Stimulated activated CD8-positive, alpha-beta memory T cell treated with anti-CD3 and anti-CD28 coated beads, Interleukin-7, amount 100 ng/mL, for 4 hours (primary cell): ENCODE data around the gene BMP2K.
"Not testable (repeated sequence)": the region's sequence is repeated elsewhere in the genome, so short reads cannot be mapped to it uniquely, and the experiment has no call there.

Experiments used
- DNase-seq, 2 donors: peaks; one replicate each; pipeline ENCODE4 v3.0.0-alpha.2; 2020; ENCODE audit warnings: low read depth in 2 of 2

Gene BMP2K

DNA sequence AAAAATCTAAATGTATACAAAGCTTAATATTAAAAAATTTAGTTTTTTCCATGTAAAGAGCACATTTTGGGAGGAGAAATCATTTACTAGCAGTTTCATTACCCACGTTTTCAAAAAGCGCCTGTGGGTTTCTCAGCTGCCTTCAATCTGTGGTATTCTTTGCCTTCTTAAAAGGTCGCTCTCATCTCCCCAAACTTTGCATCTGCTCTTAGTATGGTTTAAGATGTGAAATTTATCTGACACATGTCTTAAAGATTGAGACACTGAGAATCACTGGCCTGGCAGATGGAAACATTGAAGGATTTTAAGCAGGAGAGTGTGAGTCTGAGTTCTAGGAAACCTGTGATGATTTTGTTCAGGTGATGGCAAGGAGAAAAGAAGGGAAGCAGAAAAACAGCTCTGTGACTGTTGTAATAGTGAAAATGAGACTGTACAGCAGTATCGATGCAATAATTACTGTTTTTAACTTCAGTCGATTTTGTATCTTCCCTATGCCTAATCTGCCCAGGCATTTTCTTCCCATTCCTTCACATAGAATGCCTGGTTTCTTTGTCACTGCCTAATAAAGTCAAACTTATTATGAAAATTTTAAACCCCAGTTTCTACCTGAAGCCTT, 87.2 kb downstream of the BMP2K start:
- DNase-seq: no peak

DNA sequence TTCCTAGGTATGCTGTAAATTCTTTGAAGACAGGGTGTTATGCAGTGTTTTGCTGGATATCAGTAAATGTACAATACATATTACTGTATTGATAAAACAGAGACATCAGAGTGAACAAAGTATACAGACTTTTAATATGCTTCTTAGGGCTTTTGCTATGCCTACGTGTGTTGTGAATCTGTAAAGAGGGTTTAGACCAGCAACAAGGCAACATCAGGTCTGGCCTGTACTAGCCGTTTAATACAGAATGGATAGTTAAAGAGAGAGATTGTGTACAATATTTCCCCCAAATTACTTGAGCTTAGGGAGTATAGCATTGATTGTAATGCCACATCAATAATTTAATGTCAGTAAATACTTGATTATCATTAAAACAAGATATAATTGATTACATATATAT, 87.8 kb downstream of the BMP2K start:
- no peak for DNase-seq

DNA sequence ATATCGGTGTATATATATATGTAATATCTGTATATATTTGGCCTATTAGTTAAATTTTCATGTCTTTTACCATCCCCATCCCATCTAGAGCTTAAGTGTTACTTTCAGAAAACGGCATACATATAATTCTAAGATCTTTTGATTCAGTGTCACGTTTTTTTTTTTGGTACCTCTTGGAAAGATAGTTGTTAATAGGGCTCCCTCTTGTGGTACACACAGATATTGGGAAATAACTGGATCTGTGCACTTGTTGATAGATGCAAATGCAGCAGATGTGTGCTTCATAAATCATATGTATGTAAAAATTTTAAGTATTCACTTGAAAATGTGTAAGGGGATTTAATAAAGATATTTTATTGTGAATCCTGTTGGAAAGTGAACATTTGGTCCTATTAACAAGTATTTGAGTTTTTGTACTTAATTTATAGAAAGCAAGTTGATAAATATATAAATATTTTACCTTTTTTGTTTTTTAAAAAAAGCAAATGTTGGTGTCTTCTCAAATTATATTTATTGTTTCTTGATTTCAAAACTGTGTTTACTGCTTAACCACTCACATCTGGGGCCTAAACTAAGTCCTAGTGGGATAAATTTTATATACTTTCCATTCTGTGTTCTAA, 88.4 kb downstream of the BMP2K start:
- DNase-seq: no peak

DNA sequence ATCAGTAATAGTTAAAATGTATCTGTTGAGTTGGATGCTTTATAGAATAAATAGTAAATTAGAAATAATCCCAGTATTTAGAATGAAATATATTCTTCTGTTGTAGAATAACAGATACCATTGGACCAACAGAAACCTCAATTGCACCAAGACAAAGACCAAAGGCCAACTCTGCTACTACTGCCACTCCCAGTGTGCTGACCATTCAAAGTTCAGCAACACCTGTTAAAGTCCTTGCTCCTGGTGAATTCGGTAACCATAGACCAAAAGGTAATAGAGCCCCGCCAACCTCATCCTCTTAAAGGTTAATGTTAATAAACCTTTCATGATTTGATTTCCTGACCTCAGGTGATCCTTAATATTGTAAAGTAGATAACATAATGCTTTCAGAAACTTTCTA, 89.3 kb downstream of the BMP2K start:
- DNase-seq: no peak

DNA sequence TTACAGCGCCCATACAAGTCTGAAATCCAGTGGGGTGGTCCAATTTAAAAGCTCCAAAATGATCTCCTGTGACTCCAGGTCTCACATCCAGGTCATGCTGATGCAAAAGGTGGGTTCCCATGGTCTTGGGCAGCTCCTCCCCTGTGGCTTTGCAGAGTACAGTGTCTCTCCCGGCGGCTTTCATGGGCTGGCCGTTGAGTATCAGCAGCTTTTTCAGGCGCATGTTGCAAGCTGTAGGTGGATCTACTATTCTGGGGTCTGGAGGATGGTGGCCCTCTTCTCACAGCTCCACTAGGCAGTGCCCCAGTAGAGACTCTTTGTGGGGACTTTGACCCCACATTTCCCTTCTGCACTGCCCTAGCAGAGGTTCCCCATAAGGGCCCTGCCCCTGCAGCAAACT, 92.6 kb downstream of the BMP2K start:
- not testable (repeated sequence) for DNase-seq

DNA sequence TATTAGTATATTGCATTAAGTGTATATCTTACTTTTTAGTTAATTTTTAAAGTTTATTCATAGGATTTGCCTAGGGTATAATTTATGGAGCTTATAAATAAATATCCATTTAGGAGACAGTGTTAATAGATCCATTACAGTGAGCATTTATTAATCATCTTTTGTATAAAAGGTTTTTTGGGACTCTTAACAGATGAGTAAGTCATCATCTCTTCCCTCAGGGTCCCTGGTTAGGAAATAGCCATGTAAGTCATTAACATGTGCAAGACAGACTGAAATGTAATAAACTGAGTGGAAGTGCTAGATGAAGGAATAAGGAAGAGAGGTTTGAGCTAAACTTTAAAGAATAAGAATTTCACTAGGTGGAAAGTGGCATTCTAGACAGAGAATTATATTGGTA, 93.9 kb downstream of the BMP2K start:
- DNase-seq: no peak

DNA sequence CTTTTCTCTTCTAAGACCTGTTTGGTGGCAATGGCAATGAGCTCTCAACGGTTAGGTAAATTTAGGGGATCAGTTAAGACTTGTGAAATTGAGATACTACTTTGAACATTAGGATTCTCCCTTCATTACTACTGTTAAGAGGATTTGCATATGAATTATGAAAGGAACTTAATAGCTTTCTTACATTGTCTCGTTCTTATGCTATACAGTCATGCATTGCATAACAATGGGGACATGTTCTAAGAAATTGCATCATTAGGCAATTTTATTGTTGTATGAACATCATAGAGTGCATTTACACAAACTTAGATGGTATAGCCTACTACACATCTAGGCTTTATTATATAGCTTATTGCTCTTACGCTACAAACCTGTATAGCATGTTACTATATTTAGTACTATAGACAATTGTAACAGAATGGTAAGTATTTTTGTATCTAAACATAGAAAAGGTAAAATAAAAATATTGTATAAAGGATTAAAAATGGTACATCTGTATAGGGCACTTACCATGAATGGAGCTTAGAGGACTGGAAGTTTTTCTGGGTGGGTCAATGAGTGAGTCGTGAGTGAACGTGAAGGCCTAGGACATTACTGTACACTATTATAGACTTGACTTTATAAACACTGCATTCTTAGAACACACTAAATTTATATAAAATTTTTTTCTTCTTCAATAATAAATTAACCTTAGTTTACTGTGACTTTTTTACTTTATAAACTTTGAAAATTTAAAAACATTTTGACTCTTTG, 100.6 kb downstream of the BMP2K start:
- DNase-seq: no peak

DNA sequence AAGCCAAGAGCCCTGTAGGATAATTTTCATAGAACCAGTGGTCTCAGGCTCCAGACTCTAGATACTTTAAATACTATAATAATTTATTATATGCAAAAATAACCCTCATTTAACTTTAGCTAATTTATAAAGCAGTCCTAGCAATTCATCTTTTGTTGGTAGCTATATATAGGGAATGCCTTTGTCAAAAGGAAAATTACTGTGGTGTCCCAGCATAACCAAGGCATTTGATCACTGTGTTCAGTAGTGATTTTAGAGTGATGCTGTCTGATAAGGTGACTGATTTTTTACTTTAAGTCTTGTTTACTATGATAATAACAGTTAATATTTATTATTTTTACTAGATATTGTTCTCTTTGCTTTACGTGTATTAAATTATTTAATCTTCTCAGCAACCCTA, 101.9 kb downstream of the BMP2K start:
- no peak for DNase-seq

DNA sequence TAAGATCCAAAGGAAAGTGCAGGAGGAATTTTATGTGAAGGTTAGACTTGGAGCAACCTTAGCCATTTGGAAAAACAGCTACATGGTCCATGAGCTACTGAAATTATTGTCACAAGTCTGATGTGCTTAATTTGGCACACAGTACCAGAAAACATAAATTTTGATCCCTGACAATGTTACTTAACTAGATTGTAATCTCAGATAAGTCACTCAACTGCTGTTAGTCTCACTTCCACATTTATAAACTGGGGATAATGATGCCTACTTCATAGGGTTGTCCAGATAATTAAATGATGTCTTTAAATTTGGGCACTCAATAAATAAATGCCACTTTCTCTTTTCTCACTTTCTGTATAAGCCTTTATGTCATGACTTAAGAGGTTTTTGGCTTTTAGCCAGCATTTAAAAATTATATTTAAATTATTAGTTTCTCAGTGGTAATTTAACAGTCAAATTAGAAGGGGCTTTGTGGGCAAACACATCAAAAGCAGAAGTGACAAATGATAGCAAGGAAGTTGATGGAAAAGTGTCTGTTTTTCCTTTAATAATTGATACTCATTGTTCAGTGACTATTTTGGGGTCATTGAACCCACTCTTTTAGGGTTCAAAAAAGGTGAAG, 104.8 kb downstream of the BMP2K start:
- no peak for DNase-seq

DNA sequence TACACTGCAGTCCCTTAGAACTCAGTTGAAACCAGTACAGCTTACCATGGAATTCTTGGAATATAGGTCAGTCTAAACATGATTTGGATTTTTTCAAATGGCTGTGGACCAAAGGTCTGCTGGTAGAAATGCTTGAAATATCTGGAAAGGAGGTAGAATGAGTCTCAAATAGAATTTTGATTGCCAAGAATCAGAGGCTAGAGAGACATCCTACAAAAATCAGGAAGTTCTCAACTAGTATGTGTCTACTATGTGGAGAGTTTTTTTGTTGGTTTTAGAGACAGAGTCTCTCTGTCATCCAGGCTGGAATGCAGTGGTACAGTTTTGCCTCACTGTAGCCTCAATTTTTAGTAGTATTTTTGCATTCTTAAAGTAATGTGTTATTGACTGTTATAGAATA, 109.4 kb downstream of the BMP2K start:
- no peak for DNase-seq

DNA sequence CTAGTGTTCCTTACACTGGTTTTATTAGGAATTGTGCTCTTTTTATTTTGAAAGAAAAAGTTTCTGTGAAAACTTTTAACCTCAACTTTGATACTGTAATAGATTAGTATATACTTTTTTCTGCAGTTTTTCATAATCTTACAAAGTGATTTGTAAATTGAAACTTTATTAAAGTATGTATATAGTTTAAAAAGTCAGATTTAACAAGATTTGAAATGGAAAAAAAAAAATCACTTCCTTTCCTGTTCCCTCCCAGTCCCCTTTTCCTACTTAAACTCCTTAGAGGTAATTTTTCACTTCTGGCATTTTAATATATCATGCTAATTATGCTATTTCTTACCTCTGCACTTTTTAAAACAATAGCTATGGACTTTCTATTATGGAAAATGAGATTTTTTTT, 113.8 kb downstream of the BMP2K start:
- DNase-seq: no peak

DNA sequence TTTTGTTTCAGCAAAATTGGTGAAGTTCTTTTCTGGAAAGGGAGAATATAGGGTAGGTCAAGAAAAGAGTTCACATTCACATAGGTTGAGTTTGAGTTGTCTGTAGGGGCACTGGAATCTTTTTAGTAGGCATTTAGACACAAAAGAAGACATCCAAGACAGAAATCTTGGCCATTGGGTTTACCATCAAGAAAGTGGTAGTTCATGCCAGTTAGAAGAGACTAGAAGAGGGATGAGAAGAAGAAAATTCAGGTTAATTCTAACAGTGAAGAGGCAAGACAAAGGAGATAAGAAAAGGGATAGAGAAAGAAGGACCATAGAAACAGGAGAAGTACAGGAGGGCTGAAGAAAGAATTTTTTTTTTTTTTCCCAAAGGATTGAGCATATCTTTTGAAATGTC, 123.2 kb downstream of the BMP2K start:
- no peak for DNase-seq

DNA sequence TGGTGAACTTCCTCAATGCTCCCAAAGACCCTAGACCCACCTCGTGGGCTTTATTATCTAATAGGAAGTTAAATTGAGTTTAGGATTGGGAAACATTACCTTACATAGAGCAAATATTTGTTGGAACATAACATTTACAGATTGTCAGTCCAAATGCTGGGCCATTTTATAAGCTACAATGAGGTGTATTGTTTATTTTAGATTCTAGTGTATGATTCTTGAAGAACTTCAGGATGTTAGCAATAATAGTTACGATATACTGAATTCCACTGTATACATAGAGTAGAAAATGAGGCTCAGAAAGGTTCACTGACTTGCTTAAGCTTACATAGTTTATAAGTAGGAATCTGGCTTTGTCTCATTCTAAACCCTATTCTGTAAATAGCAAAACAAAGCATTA, 125.7 kb downstream of the BMP2K start:
- DNase-seq: no peak

DNA sequence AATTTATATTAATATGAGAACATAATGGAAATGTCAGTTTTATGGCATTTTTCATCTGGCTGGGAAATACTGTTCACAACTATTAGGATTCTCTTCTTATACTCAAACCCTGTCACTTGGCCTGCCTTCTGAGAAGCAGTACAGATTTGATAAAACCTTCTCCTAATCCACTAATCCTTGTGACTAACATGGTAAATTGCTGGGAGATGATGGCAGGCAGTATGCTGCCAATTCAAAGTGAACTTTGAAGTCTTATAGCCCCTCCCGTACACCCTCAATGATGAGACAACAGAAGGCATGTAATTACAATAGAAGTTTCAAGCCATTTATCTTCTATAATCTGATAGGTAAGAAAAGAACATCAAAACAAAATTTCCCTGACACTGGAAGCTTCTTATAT, 126.1 kb downstream of the BMP2K start:
- DNase-seq: no peak

DNA sequence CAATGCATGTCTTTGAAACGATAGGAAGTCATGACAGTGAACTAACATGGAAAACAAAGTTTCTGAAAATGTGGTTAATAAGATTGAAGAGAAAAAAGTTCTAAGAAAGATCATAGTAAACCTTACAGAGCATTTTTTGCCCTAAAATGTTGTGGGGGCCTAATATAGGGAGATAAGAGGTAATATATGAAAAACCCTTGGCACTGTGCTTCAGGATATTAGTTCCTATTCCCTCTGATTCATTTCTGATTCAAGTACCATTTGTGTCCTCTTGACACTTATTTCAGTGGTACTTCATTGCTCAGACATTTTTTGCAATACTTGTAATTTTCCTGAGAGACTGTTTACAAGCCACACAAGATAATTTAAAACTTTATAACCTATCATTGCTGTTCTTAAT, 128.0 kb downstream of the BMP2K start:
- no peak for DNase-seq

DNA sequence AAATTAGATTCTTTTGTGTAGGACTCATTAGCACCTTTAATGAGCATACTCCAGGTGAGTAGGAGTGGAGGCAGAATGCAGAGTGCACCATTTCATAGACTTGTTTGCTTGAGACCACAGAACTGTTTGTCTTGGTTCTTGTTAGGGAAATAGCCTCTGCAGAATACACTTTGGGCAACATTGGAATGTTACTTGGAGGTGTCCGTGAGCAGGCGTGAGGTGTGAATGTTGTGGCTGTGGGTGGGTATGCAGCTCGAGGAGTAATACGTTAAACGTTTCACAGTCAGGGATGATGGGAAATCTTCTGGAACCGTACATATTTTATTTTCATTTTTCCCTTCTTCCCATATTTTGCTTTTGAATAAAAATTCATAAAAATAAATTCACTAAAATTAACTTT, 131.5 kb downstream of the BMP2K start:
- no peak for DNase-seq

DNA sequence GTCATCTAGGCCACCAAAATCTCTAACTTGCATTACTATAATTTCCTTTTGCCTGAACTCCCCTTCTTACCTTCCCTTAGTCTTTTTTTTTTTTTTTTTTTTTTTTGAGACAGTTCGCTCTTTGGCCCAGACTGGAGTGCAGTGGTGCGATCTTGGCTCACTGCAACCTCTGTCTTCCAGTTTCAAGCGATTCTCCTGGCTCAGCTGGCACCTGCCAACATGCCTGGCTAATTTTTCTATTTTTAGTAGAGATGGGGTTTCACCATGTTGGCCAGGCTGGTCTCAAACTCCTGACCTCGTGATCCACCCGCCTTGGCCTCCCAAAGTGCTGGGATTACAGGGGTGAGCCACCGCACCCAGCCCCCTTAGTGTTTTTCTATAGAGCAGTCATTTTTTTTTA, 132.8 kb downstream of the BMP2K start:
- not testable (repeated sequence) for DNase-seq

DNA sequence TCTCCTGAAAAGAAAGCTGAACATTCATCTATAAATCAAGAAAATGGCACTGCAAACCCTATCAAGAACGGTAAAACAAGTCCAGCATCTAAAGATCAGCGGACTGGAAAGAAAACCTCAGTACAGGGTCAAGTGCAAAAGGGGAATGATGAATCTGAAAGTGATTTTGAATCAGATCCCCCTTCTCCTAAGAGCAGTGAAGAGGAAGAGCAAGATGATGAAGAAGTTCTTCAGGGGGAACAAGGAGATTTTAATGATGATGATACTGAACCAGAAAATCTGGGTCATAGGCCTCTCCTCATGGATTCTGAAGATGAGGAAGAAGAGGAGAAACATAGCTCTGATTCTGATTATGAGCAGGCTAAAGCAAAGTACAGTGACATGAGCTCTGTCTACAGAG, 134.5 kb downstream of the BMP2K start:
- DNase-seq: no peak

DNA sequence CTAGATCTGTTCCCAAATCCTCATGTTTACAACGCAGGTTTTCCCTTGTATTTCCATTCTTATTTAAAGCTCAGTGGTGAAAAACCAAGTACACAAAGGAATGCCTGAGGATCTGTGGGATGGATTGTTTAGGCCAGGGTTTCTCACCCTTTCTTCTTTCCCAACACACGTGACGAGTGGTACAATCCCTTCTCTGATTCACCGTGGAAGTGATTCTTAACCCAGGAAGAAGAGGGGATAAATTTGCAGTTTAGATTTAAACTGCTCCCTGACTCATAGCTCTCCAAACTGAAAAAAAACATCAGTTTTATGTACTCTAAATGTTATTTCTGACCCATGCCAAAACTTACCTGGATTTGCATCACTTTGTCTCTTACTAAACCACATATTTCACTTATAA, 146.1 kb downstream of the BMP2K start:
- no peak for DNase-seq

DNA sequence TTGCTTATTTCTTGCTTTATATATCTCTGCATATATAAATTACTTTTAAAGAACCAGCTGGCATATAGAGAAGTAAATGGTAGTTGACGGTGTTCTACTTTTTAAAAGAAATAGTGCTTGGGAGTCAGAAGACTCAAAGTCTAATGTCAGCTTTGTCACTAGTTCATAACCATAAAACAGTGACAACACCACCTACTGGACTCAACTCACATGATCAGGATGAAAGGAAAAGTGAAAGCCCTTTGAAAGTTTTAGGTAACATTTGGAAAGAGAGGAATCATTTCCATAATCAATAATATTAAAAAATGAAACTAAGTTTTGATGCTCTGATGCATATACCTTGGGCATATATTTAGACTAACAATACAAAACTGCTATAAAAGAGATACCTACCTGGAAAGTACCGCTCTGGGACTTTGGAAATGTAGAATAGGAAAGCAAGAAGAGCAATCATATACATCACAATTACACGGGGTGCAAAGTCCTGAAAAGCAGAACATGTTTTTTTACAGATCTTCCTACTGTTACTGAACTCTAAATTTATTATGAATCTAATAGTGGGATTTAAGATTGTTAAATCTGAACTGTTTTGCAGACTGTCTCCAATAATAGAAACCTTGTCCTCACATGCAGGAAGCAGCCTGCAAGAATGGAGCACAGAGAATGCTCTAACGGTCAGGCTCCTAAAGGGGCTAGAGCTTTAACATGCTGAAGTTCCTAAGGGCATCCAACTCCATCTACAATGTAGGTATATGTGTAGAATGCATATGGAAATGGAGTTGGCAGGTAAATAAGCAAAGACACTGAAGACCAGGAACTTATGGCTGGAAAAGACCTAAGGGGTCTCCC, 147.5 kb downstream of the BMP2K start:
- DNase-seq: no peak

DNA sequence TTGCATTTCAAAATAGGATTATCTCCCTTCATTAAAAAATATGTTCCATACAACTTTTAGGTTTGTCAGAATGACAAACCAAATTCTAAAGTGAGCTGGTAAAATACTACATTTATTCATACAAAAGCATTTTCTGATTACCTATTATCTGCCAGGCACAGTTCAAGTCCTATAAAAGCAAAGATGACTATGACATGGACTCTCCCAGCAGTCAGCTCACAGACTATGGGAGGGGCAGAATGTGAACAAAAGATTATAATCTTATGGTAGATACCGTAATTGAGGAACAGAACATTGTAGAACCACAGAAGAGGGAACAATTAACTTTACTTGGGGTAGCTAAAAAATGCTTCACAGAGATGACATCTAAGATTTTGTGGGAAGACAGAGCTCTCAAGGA, 150.7 kb downstream of the BMP2K start:
- no peak for DNase-seq

DNA sequence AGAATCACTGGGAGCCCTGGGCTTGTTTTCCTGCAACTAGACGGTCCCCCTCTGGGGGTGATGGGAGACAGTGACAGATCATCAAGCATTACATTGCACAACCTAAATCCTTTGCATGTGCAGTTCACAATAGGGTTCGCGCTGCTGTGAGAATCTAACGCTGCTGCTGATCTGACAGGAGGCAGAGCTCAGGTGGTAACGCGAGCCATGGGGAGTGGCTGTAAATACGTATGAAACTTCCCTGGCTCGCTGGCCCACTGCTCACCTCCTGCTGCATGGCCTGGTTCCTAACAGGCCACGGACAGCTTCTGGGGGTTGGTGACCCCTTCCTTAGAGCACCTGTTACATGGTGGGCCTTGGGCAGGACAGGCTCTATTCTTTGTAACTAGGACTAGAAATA, 152.7 kb downstream of the BMP2K start:
- DNase-seq: no peak
